Natural killer cell (primary cell): Measurements from ENCODE around the gene TTLL1. TPM values are rescaled to one million over a fixed set of nuclear protein-coding genes. Genes with fewer than 3 reads are reported as not detected.
A peak's percentile ranks its signal among the peaks of the same experiment; 100 is the strongest.

Source experiments
- ATAC-seq, 3 donors: fragments of 150-1000 bp in 2 of 3; fragments of 200-7000 bp in 1 of 3; cut with Tn5 transposase; 1 replicate in 1 of 3; 2 replicates in 2 of 3; pipeline ENCODE4 v1.10.0; 2021; ENCODE audit warnings: mild to moderate bottlenecking in 2 of 3, moderate library complexity in 2 of 3
- DNase-seq, 2 donors: peaks; one replicate each; pipeline versions ENCODE4 v3.0.0 to v3.0.0-alpha.2; 2013 to 2021; ENCODE audit warnings: mixed read lengths in 1 of 2
- H3K27ac ChIP-seq: one replicate; pipeline ENCODE4 v1.5.1; 2013; ENCODE audit warnings: mild to moderate bottlenecking, low read length
- H3K27me3 ChIP-seq: one replicate; pipeline ENCODE4 v1.6.1; 2013; ENCODE audit warnings: low read length; ENCODE audit not compliant: control insufficient read depth, insufficient read depth
- H3K36me3 ChIP-seq: one replicate; pipeline ENCODE4 v1.6.1; 2013; ENCODE audit warnings: low read length; ENCODE audit not compliant: control insufficient read depth, insufficient read depth
- H3K4me1 ChIP-seq: one replicate; pipeline ENCODE4 v1.6.1; 2013; ENCODE audit warnings: low read length; ENCODE audit not compliant: control insufficient read depth, insufficient read depth
- H3K4me3 ChIP-seq: one replicate; pipeline ENCODE4 v1.5.1; 2013; ENCODE audit warnings: low read length
- H3K9me3 ChIP-seq: one replicate; pipeline ENCODE4 v1.6.1; 2013; ENCODE audit warnings: low read length; ENCODE audit not compliant: control insufficient read depth, insufficient read depth
- H3K27ac Mint-ChIP-seq, 2 donors: one replicate each; pipeline ENCODE4 v1.8.0; 2022; ENCODE audit warnings: mild to moderate bottlenecking in 2 of 2, mixed read lengths in 2 of 2, moderate library complexity in 1 of 2
- H3K27me3 Mint-ChIP-seq, 2 donors: one replicate each; pipeline ENCODE4 v1.8.0; 2022; ENCODE audit warnings: low read depth in 2 of 2, mixed read lengths in 2 of 2
- H3K36me3 Mint-ChIP-seq: one replicate; pipeline ENCODE4 v1.8.0; 2022; ENCODE audit warnings: mixed read lengths
- H3K4me1 Mint-ChIP-seq, 2 donors: one replicate each; pipeline ENCODE4 v1.8.0; 2022; ENCODE audit warnings: mixed read lengths in 2 of 2
- H3K4me3 Mint-ChIP-seq: one replicate; pipeline ENCODE4 v1.8.0; 2022; ENCODE audit warnings: mild to moderate bottlenecking, moderate library complexity, mixed read lengths
- H3K9me3 Mint-ChIP-seq, 2 donors: one replicate each; pipeline ENCODE4 v1.8.0; 2022; ENCODE audit warnings: mixed read lengths in 2 of 2
- WGBS: methylation state at CpG from one replicate; pipeline ENCODE4 v1.1.7; 2013; ENCODE audit warnings: missing lambda C conversion rate; ENCODE audit not compliant: insufficient coverage; 5-methylcytosine and 5-hydroxymethylcytosine counted together
- intact Hi-C: fragments of 100-400 bp; cut with micrococcal nuclease; formaldehyde crosslinking; loops from one replicate; pipeline ENCODE4 v1.14.2; 2022
- total RNA-seq, 4 donors: library from RNA; stranded (reverse); fragments of 120-200 nt in 1 of 4; gene quantifications; one replicate each; pipeline versions ENCODE4 v1.2.3 to v1.2.4, GENCODE V29; 2013 to 2022
- TF ChIP-seq, protein P1 (sequence below): fragments of 200-600 bp; IDR thresholded peaks from one replicate; pipeline ENCODE4 v1.8.0; 2022; ENCODE audit warnings: antibody characterized with exemption

Gene TTLL1
- total RNA-seq, 3 donors from 2014 or later (not counting 1 experiment from before 2014, with no cell fraction given): 4.4 to 6.5 (median 6.0) TPM

DNA sequence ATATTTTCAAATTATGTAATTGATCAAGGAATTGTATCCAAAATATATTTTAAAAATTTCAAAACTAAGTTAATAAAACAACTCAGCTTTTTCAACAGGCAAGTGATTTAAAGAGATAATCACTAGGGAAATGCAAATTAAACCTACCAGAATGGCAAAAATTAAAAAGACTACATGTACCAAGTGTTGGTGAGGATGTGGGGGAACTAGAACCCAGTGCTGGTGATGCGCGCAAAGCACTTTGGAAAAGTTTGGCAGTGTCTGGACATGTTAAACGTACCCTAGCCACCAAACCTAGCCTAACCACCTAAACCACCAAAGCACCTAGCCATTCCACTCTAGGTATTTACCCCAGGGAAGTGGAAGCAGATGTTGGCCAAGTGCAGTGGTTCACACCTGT, 97.1 kb downstream of the TTLL1 start:
- no peaks in the 10 kb centered on the region for H3K36me3 ChIP-seq
- 87% methylated on average over 3 of the region's 3 CpGs for WGBS
- no peak overlapping the region for H3K4me3 ChIP-seq
- Mint-ChIP-seq H3K36me3 (no peaks in the 10 kb centered on the region), H3K27ac (no peak overlapping the region), H3K27me3 (no peaks in the 10 kb centered on the region), H3K4me1 (peaks cover 23 to 27% of the 10 kb centered on the region in 2 donors), H3K4me3 (no peak overlapping the region), H3K9me3 (no peaks in the 10 kb centered on the region)
- H3K27ac ChIP-seq: no peak overlapping the region
- TF ChIP-seq, protein P1, sequence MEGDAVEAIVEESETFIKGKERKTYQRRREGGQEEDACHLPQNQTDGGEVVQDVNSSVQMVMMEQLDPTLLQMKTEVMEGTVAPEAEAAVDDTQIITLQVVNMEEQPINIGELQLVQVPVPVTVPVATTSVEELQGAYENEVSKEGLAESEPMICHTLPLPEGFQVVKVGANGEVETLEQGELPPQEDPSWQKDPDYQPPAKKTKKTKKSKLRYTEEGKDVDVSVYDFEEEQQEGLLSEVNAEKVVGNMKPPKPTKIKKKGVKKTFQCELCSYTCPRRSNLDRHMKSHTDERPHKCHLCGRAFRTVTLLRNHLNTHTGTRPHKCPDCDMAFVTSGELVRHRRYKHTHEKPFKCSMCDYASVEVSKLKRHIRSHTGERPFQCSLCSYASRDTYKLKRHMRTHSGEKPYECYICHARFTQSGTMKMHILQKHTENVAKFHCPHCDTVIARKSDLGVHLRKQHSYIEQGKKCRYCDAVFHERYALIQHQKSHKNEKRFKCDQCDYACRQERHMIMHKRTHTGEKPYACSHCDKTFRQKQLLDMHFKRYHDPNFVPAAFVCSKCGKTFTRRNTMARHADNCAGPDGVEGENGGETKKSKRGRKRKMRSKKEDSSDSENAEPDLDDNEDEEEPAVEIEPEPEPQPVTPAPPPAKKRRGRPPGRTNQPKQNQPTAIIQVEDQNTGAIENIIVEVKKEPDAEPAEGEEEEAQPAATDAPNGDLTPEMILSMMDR: no peak
- peaks cover 20% of the 10 kb centered on the region for H3K4me1 ChIP-seq
- intact Hi-C loops: no loop called here
- DNase-seq: no peak
- H3K9me3 ChIP-seq: no peaks in the 10 kb centered on the region
- no peak for ATAC-seq
- no peaks in the 10 kb centered on the region for H3K27me3 ChIP-seq

DNA sequence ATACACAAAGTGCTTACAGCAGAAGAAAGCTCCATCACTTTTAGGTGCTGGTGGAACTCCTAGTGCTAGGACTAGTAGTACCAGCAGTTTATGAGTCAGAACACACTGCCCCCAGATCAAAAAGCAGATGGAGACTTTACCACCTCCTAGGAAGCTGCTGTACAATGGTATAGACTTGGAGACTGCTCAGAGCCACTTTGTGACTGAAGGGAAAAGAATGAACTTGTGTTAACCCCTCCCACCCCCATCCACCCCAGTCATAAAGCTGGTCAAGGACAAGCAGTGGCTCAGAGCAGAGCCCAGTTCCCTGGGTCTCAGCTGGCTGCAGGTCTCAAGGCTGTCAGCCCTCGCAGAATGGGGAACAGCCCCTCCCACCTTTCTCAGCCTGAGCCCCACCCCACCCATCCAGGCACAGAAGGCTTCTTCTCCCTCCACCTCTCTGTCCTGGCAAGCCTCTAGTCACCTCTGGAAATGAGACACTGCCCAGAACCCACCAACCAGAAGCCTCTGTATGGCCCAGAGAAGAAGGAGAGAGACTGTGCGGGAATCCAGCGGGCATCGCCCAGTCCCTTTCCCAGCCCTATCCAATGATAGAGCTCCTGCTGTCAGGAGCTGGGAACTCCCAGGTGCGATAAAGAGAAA, 98.1 kb downstream of the TTLL1 start:
- ATAC-seq (no peak), DNase-seq (no peak)
- Mint-ChIP-seq H3K4me3 (no peak overlapping the region), H3K27me3 (no peaks in the 10 kb centered on the region), H3K9me3 (no peaks in the 10 kb centered on the region), H3K4me1 (peaks cover 31 to 32% of the 10 kb centered on the region in 2 donors), H3K36me3 (no peaks in the 10 kb centered on the region), H3K27ac (no peak overlapping the region)
- TF ChIP-seq, protein P1: no peak
- no peak overlapping the region for H3K27ac ChIP-seq
- WGBS: 70% methylated on average over 5 of the region's 5 CpGs
- no peaks in the 10 kb centered on the region for H3K36me3 ChIP-seq
- intact Hi-C loops: no loop called here
- no peaks in the 10 kb centered on the region for H3K27me3 ChIP-seq
- H3K4me1 ChIP-seq: peaks cover 20% of the 10 kb centered on the region
- H3K4me3 ChIP-seq: no peak overlapping the region
- H3K9me3 ChIP-seq: no peaks in the 10 kb centered on the region

DNA sequence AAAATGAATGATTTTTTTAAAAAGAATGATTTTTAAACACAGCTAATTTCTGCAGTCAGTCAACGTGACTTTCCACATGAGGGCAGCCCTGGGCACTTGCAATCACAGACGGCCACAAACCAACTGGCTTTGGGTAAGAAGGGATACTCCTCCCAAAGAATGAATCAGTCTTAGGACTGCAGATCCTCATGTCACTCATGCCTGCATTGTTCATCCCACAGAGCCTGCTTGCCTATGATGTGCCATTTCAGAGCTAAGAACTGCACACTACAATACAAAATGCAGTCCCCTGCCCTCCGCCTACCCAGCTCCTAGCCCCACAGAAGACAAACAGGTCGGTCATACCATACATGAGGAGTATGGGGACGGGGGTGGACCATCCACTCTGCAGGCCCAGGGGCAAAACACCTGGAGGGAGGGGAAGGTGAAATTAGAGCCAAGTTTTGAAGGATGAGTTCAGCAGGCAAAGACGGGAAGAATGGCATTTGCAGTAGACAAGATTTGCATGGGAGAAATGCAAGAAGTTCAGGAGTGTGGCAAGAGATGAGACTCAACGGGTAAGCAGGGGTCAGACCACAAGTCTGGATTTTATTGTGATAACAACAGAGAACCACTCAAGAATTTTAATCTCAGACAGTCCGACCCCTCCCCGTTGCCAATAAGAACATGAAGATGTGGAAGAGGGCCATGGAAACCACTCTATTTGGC, 98.9 kb downstream of the TTLL1 start:
- Mint-ChIP-seq H3K4me1 (peaks cover 38 to 40% of the 10 kb centered on the region in 2 donors), H3K9me3 (no peaks in the 10 kb centered on the region), H3K36me3 (no peaks in the 10 kb centered on the region), H3K27me3 (no peaks in the 10 kb centered on the region), H3K4me3 (no peak overlapping the region), H3K27ac (peak overlapping the region in 1 of 2 donors; percentile 15)
- Histone ChIP-seq H3K36me3 (no peaks in the 10 kb centered on the region), H3K9me3 (no peaks in the 10 kb centered on the region), H3K27me3 (no peaks in the 10 kb centered on the region), H3K27ac (no peak overlapping the region), H3K4me1 (peaks cover 19% of the 10 kb centered on the region), H3K4me3 (no peak overlapping the region)
- intact Hi-C loops: no loop called here
- ATAC-seq: peak in 1 of 3 donors; percentile 25
- WGBS: 87% methylated on average over 7 of the region's 9 CpGs
- TF ChIP-seq, protein P1: no peak
- DNase-seq: no peak

Other genes with a start within 250 kb of the TTLL1 start
- 10 to 100 TPM; 46.3 to 58.0 (median 53.8) TPM for gene ARFGAP3, start 232.1 kb downstream of the TTLL1 start, total RNA-seq
- gene PACSIN2, start 74.2 kb downstream of the TTLL1 start, total RNA-seq: 10 to 100 TPM; 37.1 to 48.5 (median 47.6) TPM
- 1 to 10 TPM in 1 of 3 donors, under 1 TPM in 1, not detected in 1; 0.28 to 1.2 TPM for gene BIK, start 21.4 kb upstream of the TTLL1 start, total RNA-seq
- 10 to 100 TPM in 1 of 3 donors, 1 to 10 TPM in 2; 6.5 to 12.4 (median 9.3) TPM for gene MCAT, start 54.0 kb upstream of the TTLL1 start, total RNA-seq
- 10 to 100 TPM; 52.1 to 81.7 (median 59.3) TPM for gene TSPO, start 62.2 kb upstream of the TTLL1 start, total RNA-seq
- gene TTLL12, start 97.7 kb upstream of the TTLL1 start, total RNA-seq: 10 to 100 TPM in 2 of 3 donors, 1 to 10 TPM in 1; 9.3 to 15.5 (median 13.7) TPM